H1 (cell line): ENCODE results near the gene SLC25A31. TPM values are rescaled to one million over a fixed set of nuclear protein-coding genes. Genes with fewer than 3 reads are reported as not detected.

Source experiments
- BACH1 ChIP-seq: IDR thresholded peaks from 2 replicates; pipeline ENCODE4 v1.6.1; 2012; ENCODE audit warnings: low read length, improper control_type of control experiment
- CBX5 ChIP-seq: fragments of 300-800, 300-1000 bp; sonication (generic); IDR thresholded peaks from 2 replicates; pipeline ENCODE4 v1.7.1; 2016; ENCODE audit warnings: antibody characterized with exemption, low read length, low read depth
- CHD1 ChIP-seq: IDR thresholded peaks from 2 replicates; pipeline ENCODE4 v1.6.1; 2012; ENCODE audit warnings: low read depth, low read length, improper control_type of control experiment
- POU5F1 ChIP-seq: IDR thresholded peaks from 2 replicates; pipeline ENCODE4 v1.6.1; 2011; ENCODE audit warnings: low read depth, mild to moderate bottlenecking, low read length, moderate library complexity
- SIX5 ChIP-seq: IDR thresholded peaks from 2 replicates; pipeline ENCODE4 v1.6.1; 2011; ENCODE audit warnings: mild to moderate bottlenecking, low read depth, low read length
- polyA plus RNA-seq, 7 experiments: library from polyadenylated mRNA; depleted of rRNA in 3 of 7; stranded (reverse) in 5 of 7; unstranded in 2 of 7; fragments of >200 nt in 5 of 7; fragments of 200-250 nt in 2 of 7; gene quantifications; 1 replicate in 5 of 7; 2 replicates in 1 of 7; 4 replicates in 1 of 7; pipeline versions ENCODE4 v1.2.1 to v1.2.3, GENCODE V29; 2011 to 2013; ENCODE audit warnings: missing spikeins in 2 of 7, mixed read lengths in 2 of 7
- total RNA-seq: library from RNA; stranded (reverse); fragmentation: NEBNext Ultra II Directional; extraction: Animal tissue kit (Norgen Biotek cat#: 25700); gene quantifications from 2 replicates; pipeline ENCODE4 v1.2.1, GENCODE V29; 2021

SLC25A31 gene
- total and polyA plus RNA-seq, 2 of the 8 experiments (the other 6 are each of a cell fraction or from before 2014, with no cell fraction given), result not detected

DNA sequence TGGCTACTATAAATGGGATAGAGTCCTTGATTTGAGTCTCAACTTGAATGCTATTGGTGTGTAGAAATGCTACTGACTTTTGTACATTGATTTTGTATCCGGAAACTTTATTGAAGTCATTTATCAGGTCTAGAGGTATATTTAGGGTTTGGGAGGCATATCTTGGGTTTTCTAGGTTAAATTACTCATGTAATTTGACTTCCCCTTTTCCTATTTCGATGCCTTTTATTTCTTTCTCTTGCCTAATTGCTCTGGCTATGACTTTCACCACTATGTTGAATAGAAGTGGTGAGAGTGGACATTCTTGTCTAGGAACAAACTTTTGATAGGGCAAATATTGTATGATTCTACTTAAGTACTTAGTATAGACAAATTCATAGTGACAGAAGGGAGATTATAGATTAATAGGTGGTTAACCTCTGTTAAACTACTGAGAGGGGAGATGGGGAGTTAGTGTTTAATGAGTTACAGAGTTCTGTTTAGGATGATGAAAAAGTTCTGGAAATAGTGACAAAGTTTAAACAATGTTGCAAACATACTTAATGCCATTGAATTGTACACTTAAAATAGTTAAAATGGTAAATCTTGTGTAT, 29.1 kb downstream of the SLC25A31 start (continued):
- no peak for TF ChIP-seq CHD1
- TF ChIP-seq BACH1, result no peak
- TF ChIP-seq POU5F1, result no peak
- TF ChIP-seq CBX5, result no peak
- TF ChIP-seq SIX5, result no peak
